GM12892 (cell line): ENCODE measurements around the gene DENND10.

Experiments used
- POLR2A ChIP-seq: IDR thresholded peaks from 2 replicates; pipeline ENCODE4 v1.6.1; 2011; ENCODE audit warnings: low read depth, low read length, control low read depth
- POLR2AphosphoS5 ChIP-seq: IDR thresholded peaks from 2 replicates; pipeline ENCODE4 v1.6.1; 2011; ENCODE audit warnings: low read depth, low read length, control low read depth

GRCh38 chr10:119162452-119163092, 58.7 kb downstream of the DENND10 start:
- TF ChIP-seq POLR2AphosphoS5 (no peak), POLR2A (no peak)
